ENCODE measurements around the gene IGF2BP2.

- TF ChIP-seq CTCF (IDR thresholded peaks at IDR 0.05) (no peak), EZH2 (IDR thresholded peaks at IDR 0.05; ENCODE audit: borderline replicate concordance, insufficient read depth, low read depth, low read length, poor library complexity, severe bottlenecking) (no peak)
Measured at GRCh38 chr3:185827595-185828344, 2.9 kb upstream of the IGF2BP2 start.
